Measurements from ENCODE around the gene MLXIP. TPM values are rescaled to one million over a fixed set of nuclear protein-coding genes. Genes with fewer than 3 reads are reported as not detected.

MLXIP gene
- total RNA-seq, 2 experiments from 2014 or later, result 27.5 to 44.7 TPM

GRCh38 chr12:122121745-122122144 is 43.2 kb downstream of the MLXIP start:
- intact Hi-C loops (cut with micrococcal nuclease; ENCODE audit: unreplicated experiment), result loop anchor here (2.0 kb wide), 1 partner anchor 57 kb away; no protein-coding TSS in a partner anchor
- no TSS peak for BruUV-seq (replicated peaks)
- H3K9me3 ChIP-seq (ENCODE audit: low read length), result no peaks in the 10 kb centered on the region
- 0 out of 2 replicates have a peak, but pooled peaks cover 3% of the 10 kb centered on the region for H3K79me2 ChIP-seq (ENCODE audit: insufficient read depth, low read depth, low read length)
- H3K4me2 ChIP-seq (ENCODE audit: low read length), result no peak overlapping the region
- H3K27ac ChIP-seq (ENCODE audit: low read depth, low read length, poor library complexity, severe bottlenecking), result no peak overlapping the region
- H3K4me3 ChIP-seq (ENCODE audit: low read depth, low read length, poor library complexity, severe bottlenecking), result no peak overlapping the region
- TF ChIP-seq EZH2phosphoT487 (IDR thresholded peaks at IDR 0.05; ENCODE audit: borderline replicate concordance, low read depth, low read length) (no peak), CTCF (conservative IDR thresholded peaks at IDR 0.05; ENCODE audit: low read length) (no peak)
- no peak for DNase-seq (ENCODE audit: low spot score)
- H3K36me3 ChIP-seq (ENCODE audit: insufficient read depth, low read length), result peaks cover 3% of the 10 kb centered on the region; the same call in 1 of the 2 replicates
- H3K4me1 ChIP-seq (ENCODE audit: insufficient read depth, low read length, poor library complexity, severe bottlenecking), result peaks cover 7% of the 10 kb centered on the region
- ChIA-PET POLR2A (no interaction called here), CTCF (ENCODE audit: unreplicated experiment) (no interaction called here)
- no peak overlapping the region for H2AFZ ChIP-seq (ENCODE audit: low read length)
- H3K9me2 ChIP-seq (ENCODE audit: insufficient read depth, low read length), result no peaks in the 10 kb centered on the region
- no peaks in the 10 kb centered on the region for H4K20me1 ChIP-seq (ENCODE audit: insufficient read depth, low read length)

GRCh38 chr12:122123051-122123760 is 44.6 kb downstream of the MLXIP start:
- intact Hi-C loops (cut with micrococcal nuclease; ENCODE audit: unreplicated experiment), result loop anchor here (1.0 to 2.0 kb wide), 3 partner anchors 58 to 205 kb away; partner anchors contain the start of gene CFAP251
- DNase-seq (ENCODE audit: low spot score), result peak; percentile 78
- Histone ChIP-seq H3K9me3 (ENCODE audit: low read length) (no peaks in the 10 kb centered on the region), H3K9me2 (ENCODE audit: insufficient read depth, low read length) (no peaks in the 10 kb centered on the region), H3K79me2 (ENCODE audit: insufficient read depth, low read depth, low read length) (0 out of 2 replicates have a peak, but pooled peaks cover 3% of the 10 kb centered on the region), H2AFZ (ENCODE audit: low read length) (no peak overlapping the region), H4K20me1 (ENCODE audit: insufficient read depth, low read length) (no peaks in the 10 kb centered on the region), H3K4me2 (ENCODE audit: low read length) (peak overlapping the region; percentile 38; the same call in 1 of the 2 replicates), H3K36me3 (ENCODE audit: insufficient read depth, low read length) (peaks cover 13% of the 10 kb centered on the region; the same call in 1 of the 2 replicates), H3K4me3 (ENCODE audit: low read depth, low read length, poor library complexity, severe bottlenecking) (no peak overlapping the region), H3K4me1 (ENCODE audit: insufficient read depth, low read length, poor library complexity, severe bottlenecking) (peaks cover 7% of the 10 kb centered on the region), H3K27ac (ENCODE audit: low read depth, low read length, poor library complexity, severe bottlenecking) (no peak overlapping the region)
- POLR2A ChIA-PET, result interaction anchor here (0.6 to 0.9 kb wide), 2 partner anchors 41 to 311 kb away, joined by 3 to 6 read pairs; no protein-coding TSS in a partner anchor
- BruUV-seq (replicated peaks), result no TSS peak
- TF ChIP-seq EZH2phosphoT487 (IDR thresholded peaks at IDR 0.05; ENCODE audit: borderline replicate concordance, low read depth, low read length) (no peak), CTCF (conservative IDR thresholded peaks at IDR 0.05; ENCODE audit: low read length) (peak; percentile 94)
- CTCF ChIA-PET (ENCODE audit: unreplicated experiment), result no interaction called here

GRCh38 chr12:122123761-122124145 is 45.2 kb downstream of the MLXIP start:
- no peaks in the 10 kb centered on the region for H4K20me1 ChIP-seq (ENCODE audit: insufficient read depth, low read length)
- no TSS peak for BruUV-seq (replicated peaks)
- H3K4me3 ChIP-seq (ENCODE audit: low read depth, low read length, poor library complexity, severe bottlenecking), result no peak overlapping the region
- intact Hi-C loops (cut with micrococcal nuclease; ENCODE audit: unreplicated experiment), result loop anchor here (1.0 to 2.0 kb wide), 3 partner anchors 59 to 205 kb away; partner anchors contain the start of gene CFAP251
- peaks cover 19% of the 10 kb centered on the region; the same call in 1 of the 2 replicates for H3K36me3 ChIP-seq (ENCODE audit: insufficient read depth, low read length)
- H3K27ac ChIP-seq (ENCODE audit: low read depth, low read length, poor library complexity, severe bottlenecking), result no peak overlapping the region
- TF ChIP-seq EZH2phosphoT487 (IDR thresholded peaks at IDR 0.05; ENCODE audit: borderline replicate concordance, low read depth, low read length) (no peak), CTCF (conservative IDR thresholded peaks at IDR 0.05; ENCODE audit: low read length) (no peak)
- no peaks in the 10 kb centered on the region for H3K9me3 ChIP-seq (ENCODE audit: low read length)
- H3K9me2 ChIP-seq (ENCODE audit: insufficient read depth, low read length), result no peaks in the 10 kb centered on the region
- H3K4me1 ChIP-seq (ENCODE audit: insufficient read depth, low read length, poor library complexity, severe bottlenecking), result peaks cover 7% of the 10 kb centered on the region
- ChIA-PET POLR2A (interaction anchor here (0.9 kb wide), 1 partner anchor 42 kb away, joined by 3 read pairs; no protein-coding TSS in a partner anchor), CTCF (ENCODE audit: unreplicated experiment) (no interaction called here)
- H3K4me2 ChIP-seq (ENCODE audit: low read length), result no peak overlapping the region
- no peak for DNase-seq (ENCODE audit: low spot score)
- H2AFZ ChIP-seq (ENCODE audit: low read length), result no peak overlapping the region
- 0 out of 2 replicates have a peak, but pooled peaks cover 3% of the 10 kb centered on the region for H3K79me2 ChIP-seq (ENCODE audit: insufficient read depth, low read depth, low read length)

All from OCI-LY7 (cell line).